ENCODE data around the gene TAF1A.
A peak's percentile ranks its signal among the peaks of the same experiment; 100 is the strongest.
"Not testable (repeated sequence)": the region's sequence is repeated elsewhere in the genome, so short reads cannot be mapped to it uniquely, and the experiment has no call there.

Gene TAF1A

GRCh38 chr1:222589462-222590302, at the start of gene TAF1A:
TAF1A (minus strand) TSS chr1:222589933.
- DNase-seq (ENCODE audit: low read depth in 2 of 2) = peak; percentile 72 to 73

- DNase-seq (ENCODE audit: low read depth in 2 of 2) = peak in 1 of 2 donors; percentile 80
Observed at GRCh38 chr1:222634180-222635013, 44.7 kb upstream of the TAF1A start.

- no peak for DNase-seq (ENCODE audit: low read depth in 2 of 2)
Observed at GRCh38 chr1:222632749-222633148, 43.0 kb upstream of the TAF1A start.

GRCh38 chr1:222631611-222632208, 42.0 kb upstream of the TAF1A start:
- no peak for DNase-seq (ENCODE audit: low read depth in 2 of 2)

- DNase-seq (ENCODE audit: low read depth in 2 of 2) = no peak
Observed at GRCh38 chr1:222629921-222630535, 40.3 kb upstream of the TAF1A start.

- no peak for DNase-seq (ENCODE audit: low read depth in 2 of 2)
Observed at GRCh38 chr1:222627232-222627631, 37.5 kb upstream of the TAF1A start.

- DNase-seq (ENCODE audit: low read depth in 2 of 2) = no peak
Observed at GRCh38 chr1:222624214-222624613, 34.5 kb upstream of the TAF1A start.

GRCh38 chr1:222623458-222623857, 33.7 kb upstream of the TAF1A start:
- DNase-seq (ENCODE audit: low read depth in 2 of 2) = no peak

GRCh38 chr1:222622765-222623164, 33.0 kb upstream of the TAF1A start:
- no peak for DNase-seq (ENCODE audit: low read depth in 2 of 2)

- DNase-seq (ENCODE audit: low read depth in 2 of 2) = no peak
Observed at GRCh38 chr1:222620566-222620965, 30.8 kb upstream of the TAF1A start.

GRCh38 chr1:222618880-222619596, 29.3 kb upstream of the TAF1A start:
- no peak for DNase-seq (ENCODE audit: low read depth in 2 of 2)

- DNase-seq (ENCODE audit: low read depth in 2 of 2) = peak; percentile 7 to 29
Observed at GRCh38 chr1:222618001-222618879, 28.5 kb upstream of the TAF1A start, which contains the start of gene MIA3. MIA3 (plus strand) TSS chr1:222618097; CDS start chr1:222618111, 14 bp downstream.

- peak; percentile 76 to 86 for DNase-seq (ENCODE audit: low read depth in 2 of 2)
Observed at GRCh38 chr1:222617367-222617951, 27.7 kb upstream of the TAF1A start.

- no peak for DNase-seq (ENCODE audit: low read depth in 2 of 2)
Observed at GRCh38 chr1:222616525-222616924, 26.8 kb upstream of the TAF1A start.

GRCh38 chr1:222613627-222614026, 23.9 kb upstream of the TAF1A start:
- DNase-seq (ENCODE audit: low read depth in 2 of 2) = no peak

- DNase-seq (ENCODE audit: low read depth in 2 of 2) = no peak
Observed at GRCh38 chr1:222610728-222611127, 21.0 kb upstream of the TAF1A start.

- DNase-seq (ENCODE audit: low read depth in 2 of 2) = not testable (repeated sequence)
Observed at GRCh38 chr1:222609111-222609510, 19.4 kb upstream of the TAF1A start.

- DNase-seq (ENCODE audit: low read depth in 2 of 2) = no peak
Observed at GRCh38 chr1:222606757-222607156, 17.0 kb upstream of the TAF1A start.

GRCh38 chr1:222601257-222601656, 11.5 kb upstream of the TAF1A start:
- no peak for DNase-seq (ENCODE audit: low read depth in 2 of 2)

GRCh38 chr1:222600281-222600680, 10.5 kb upstream of the TAF1A start:
- no peak for DNase-seq (ENCODE audit: low read depth in 2 of 2)

All from stimulated activated CD4-positive, alpha-beta T cell treated with anti-CD3 and anti-CD28 coated beads, Interleukin-1b, Interleukin-23, amount 100 ng/mL, for 4 hours (primary cell).